ENCODE measurements around the gene APP.
"Not testable (repeated sequence)": the region's sequence is repeated elsewhere in the genome, so short reads cannot be mapped to it uniquely, and the experiment has no call there.

Gene APP

DNA sequence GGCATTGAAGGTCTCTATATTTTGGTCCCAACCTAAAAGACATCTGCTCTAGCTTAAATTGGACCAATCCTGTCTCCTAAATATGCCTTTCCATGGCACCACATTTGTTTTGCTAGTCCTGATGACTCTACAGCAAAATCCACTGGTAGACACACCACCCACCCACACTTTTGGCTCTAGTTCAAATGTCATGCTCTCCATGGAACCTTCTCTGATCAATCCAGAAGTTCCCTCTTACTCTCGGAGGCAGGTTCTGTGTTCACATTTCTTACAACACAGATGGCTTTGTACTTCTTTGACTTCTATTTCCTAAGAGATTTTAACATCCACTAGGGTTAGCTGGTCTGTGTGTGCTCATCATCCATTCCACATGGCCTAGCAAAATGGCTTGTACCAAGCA lies 151.3 kb downstream of the APP start:
- no peak for DNase-seq (ENCODE audit: low read depth, low spot score)
- in situ Hi-C loops (cut with HindIII; ENCODE audit: low sequenced_read_pairs): no loop called here
- no peak for TF ChIP-seq CTCF (IDR thresholded peaks at IDR 0.05; ENCODE audit: low read depth, low read length)
- H3K4me3 ChIP-seq (ENCODE audit: low read depth, low read length): no peak overlapping the region

DNA sequence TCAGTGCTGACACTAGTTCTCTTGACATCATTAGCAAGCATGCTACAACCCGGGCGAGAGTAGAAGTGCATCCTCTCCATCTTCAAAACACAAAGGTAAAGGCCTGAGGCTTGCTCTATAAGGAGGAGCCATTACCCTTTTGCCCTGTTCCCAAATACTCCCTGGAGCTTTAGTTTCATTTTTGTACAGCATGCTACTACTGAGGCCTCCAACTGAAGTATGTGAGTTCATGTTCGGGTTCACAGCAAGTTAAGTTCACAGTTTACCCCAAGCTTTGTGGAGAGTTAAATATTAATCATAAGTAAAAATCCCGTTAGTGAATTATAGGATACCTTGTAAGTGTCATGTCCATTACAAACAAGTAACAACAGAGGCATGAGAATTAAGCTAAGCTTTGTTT lies 156.6 kb downstream of the APP start:
- in situ Hi-C loops (cut with HindIII; ENCODE audit: low sequenced_read_pairs): no loop called here
- TF ChIP-seq CTCF (IDR thresholded peaks at IDR 0.05; ENCODE audit: low read depth, low read length): no peak
- DNase-seq (ENCODE audit: low read depth, low spot score): no peak
- H3K4me3 ChIP-seq (ENCODE audit: low read depth, low read length): no peak overlapping the region

GRCh38 chr21:26012482-26012881 lies 158.1 kb downstream of the APP start:
- H3K4me3 ChIP-seq (ENCODE audit: low read depth, low read length); DNase-seq (ENCODE audit: low read depth, low spot score); in situ Hi-C loops (cut with HindIII; ENCODE audit: low sequenced_read_pairs): not testable (repeated sequence)

- in situ Hi-C loops (cut with HindIII; ENCODE audit: low sequenced_read_pairs): no loop called here
- no peak overlapping the region for H3K4me3 ChIP-seq (ENCODE audit: low read depth, low read length)
- no peak for TF ChIP-seq CTCF (IDR thresholded peaks at IDR 0.05; ENCODE audit: low read depth, low read length)
- DNase-seq (ENCODE audit: low read depth, low spot score): no peak
Measured at GRCh38 chr21:26011292-26011940, 159.2 kb downstream of the APP start.

DNA sequence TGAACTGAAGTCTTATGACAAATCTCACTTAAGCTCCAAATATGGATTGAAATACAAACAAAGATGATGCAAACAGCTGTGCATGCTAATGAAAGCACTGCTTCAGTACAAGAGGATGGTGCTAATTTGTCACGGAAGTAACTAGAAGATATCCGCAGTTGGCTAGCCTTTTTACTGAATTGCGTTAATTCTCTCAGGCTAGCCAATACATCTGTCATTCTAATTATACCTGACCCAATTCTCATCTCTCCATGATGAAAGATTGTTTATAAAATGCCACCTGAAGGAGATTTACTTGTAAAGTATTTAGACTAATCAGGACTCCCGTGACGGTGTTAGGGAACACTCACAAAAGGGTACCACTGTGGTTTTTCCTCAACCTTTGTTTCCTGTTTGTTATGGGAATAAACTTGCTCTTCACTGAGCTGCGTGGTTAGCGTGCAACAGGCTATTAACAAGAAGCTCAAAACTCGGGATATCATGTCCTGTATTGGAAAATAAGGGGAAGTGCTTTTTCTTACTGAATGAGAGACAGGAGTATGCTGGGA lies 162.5 kb downstream of the APP start:
- DNase-seq (ENCODE audit: low read depth, low spot score): no peak
- H3K4me3 ChIP-seq (ENCODE audit: low read depth, low read length): no peak overlapping the region
- in situ Hi-C loops (cut with HindIII; ENCODE audit: low sequenced_read_pairs): no loop called here
- no peak for TF ChIP-seq CTCF (IDR thresholded peaks at IDR 0.05; ENCODE audit: low read depth, low read length)

- no peak for TF ChIP-seq CTCF (IDR thresholded peaks at IDR 0.05; ENCODE audit: low read depth, low read length)
- DNase-seq (ENCODE audit: low read depth, low spot score): no peak
- H3K4me3 ChIP-seq (ENCODE audit: low read depth, low read length): no peak overlapping the region
- in situ Hi-C loops (cut with HindIII; ENCODE audit: low sequenced_read_pairs): no loop called here
Measured at GRCh38 chr21:26005464-26005863, 165.1 kb downstream of the APP start.

- TF ChIP-seq CTCF (IDR thresholded peaks at IDR 0.05; ENCODE audit: low read depth, low read length): no peak
- no peak overlapping the region for H3K4me3 ChIP-seq (ENCODE audit: low read depth, low read length)
- DNase-seq (ENCODE audit: low read depth, low spot score): no peak
- in situ Hi-C loops (cut with HindIII; ENCODE audit: low sequenced_read_pairs): no loop called here
Measured at GRCh38 chr21:26003404-26003803, 167.2 kb downstream of the APP start.

All from astrocyte of the spinal cord (primary cell).